GM19438 (cell line): ENCODE measurements around the gene MAD1L1.
"Not testable (repeated sequence)": the region's sequence is repeated elsewhere in the genome, so short reads cannot be mapped to it uniquely, and the experiment has no call there.

Experiments
- ATAC-seq: cut with Tn5 transposase; IDR thresholded peaks from one replicate; pipeline ENCODE4 v1.9.1; 2021; ENCODE audit warnings: low read depth; ENCODE audit not compliant: unreplicated experiment

The MAD1L1 gene

GRCh38 chr7:2162004-2162902 is 70.5 kb downstream of the MAD1L1 start:
- ATAC-seq = not testable (repeated sequence)

- no peak for ATAC-seq
Observed at GRCh38 chr7:2159176-2159520, 73.6 kb downstream of the MAD1L1 start.

GRCh38 chr7:2158331-2159175 is 74.2 kb downstream of the MAD1L1 start:
- ATAC-seq = no peak

- no peak for ATAC-seq
Observed at GRCh38 chr7:2157473-2158279, 75.1 kb downstream of the MAD1L1 start.

- no peak for ATAC-seq
Observed at GRCh38 chr7:2156756-2157472, 75.8 kb downstream of the MAD1L1 start.

- ATAC-seq = no peak
Observed at GRCh38 chr7:2154831-2155230, 77.9 kb downstream of the MAD1L1 start.

GRCh38 chr7:2154121-2154520 is 78.6 kb downstream of the MAD1L1 start:
- no peak for ATAC-seq

- no peak for ATAC-seq
Observed at GRCh38 chr7:2152646-2153045, 80.1 kb downstream of the MAD1L1 start.

GRCh38 chr7:2151801-2152612 is 80.7 kb downstream of the MAD1L1 start:
- ATAC-seq = no peak

GRCh38 chr7:2151237-2151636 is 81.5 kb downstream of the MAD1L1 start:
- no peak for ATAC-seq

GRCh38 chr7:2150445-2150815 is 82.3 kb downstream of the MAD1L1 start:
- no peak for ATAC-seq

GRCh38 chr7:2149672-2150444 is 82.9 kb downstream of the MAD1L1 start:
- ATAC-seq = no peak

- no peak for ATAC-seq
Observed at GRCh38 chr7:2148814-2149213, 83.9 kb downstream of the MAD1L1 start.

GRCh38 chr7:2148189-2148588 is 84.6 kb downstream of the MAD1L1 start:
- no peak for ATAC-seq

GRCh38 chr7:2146676-2147472 is 85.9 kb downstream of the MAD1L1 start:
- no peak for ATAC-seq

- no peak for ATAC-seq
Observed at GRCh38 chr7:2145835-2146580, 86.7 kb downstream of the MAD1L1 start.

GRCh38 chr7:2144926-2145325 is 87.8 kb downstream of the MAD1L1 start:
- no peak for ATAC-seq
